ENCODE results near the gene MGAT4B. TPM values are rescaled to one million over a fixed set of nuclear protein-coding genes. Genes with fewer than 3 reads are reported as not detected.

The MGAT4B gene
- total RNA-seq, 1 experiment from 2014 or later = 148 TPM

DNA sequence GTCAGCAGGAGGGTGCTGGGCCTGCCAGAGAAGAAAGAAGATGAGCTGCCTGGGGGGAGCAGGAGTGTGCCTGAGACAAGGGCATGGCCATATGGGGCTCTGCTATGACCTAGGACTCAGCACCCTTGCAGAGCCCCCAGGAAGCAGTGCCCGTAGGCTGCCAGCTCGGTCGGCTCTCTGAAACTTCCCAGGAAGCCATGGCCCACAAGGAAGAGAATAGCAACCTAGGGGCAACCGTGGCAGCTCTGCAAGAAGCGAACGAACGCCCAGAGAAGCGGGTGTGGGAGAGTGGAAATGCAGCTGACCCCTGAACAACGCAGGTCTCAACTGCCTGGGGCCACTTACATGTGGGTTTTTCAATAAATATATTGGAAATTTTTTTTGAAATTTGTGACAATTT, 23.5 kb downstream of the MGAT4B start:
- POLR2A ChIA-PET = no interaction called here
- Histone ChIP-seq H3K36me3 (ENCODE audit: control insufficient read depth in 1 of 2, insufficient read depth in 2 of 2, low read length in 2 of 2) (no peaks in the 10 kb centered on the region), H3K27ac (ENCODE audit: low read depth, low read length) (no peak overlapping the region), H3K9ac (ENCODE audit: low read length) (no peak overlapping the region), H3K4me1 (ENCODE audit: control insufficient read depth in 1 of 2, insufficient read depth in 2 of 2, low read length in 2 of 2) (no peaks in the 10 kb centered on the region), H3K9me3 (ENCODE audit: control insufficient read depth in 1 of 2, insufficient read depth in 1 of 2, low read depth in 1 of 2, low read length in 2 of 2) (no peaks in the 10 kb centered on the region), H3K9me2 (ENCODE audit: insufficient read depth) (no peaks in the 10 kb centered on the region), H3K4me3 (replicated peaks in 1 of 2; ENCODE audit: low read depth in 1 of 2, low read length in 2 of 2) (no peak overlapping the region), H2AFZ (ENCODE audit: low read depth, low read length, poor library complexity, severe bottlenecking) (no peak overlapping the region), H3K4me2 (ENCODE audit: low read length) (no peak overlapping the region), H4K20me1 (ENCODE audit: insufficient read depth) (no peaks in the 10 kb centered on the region; the same call in 1 of the 2 replicates), H3K79me2 (ENCODE audit: insufficient read depth, low read length) (no peaks in the 10 kb centered on the region), H3K27me3 (ENCODE audit: insufficient read depth, low read length) (no peaks in the 10 kb centered on the region)
- intact Hi-C loops (cut with micrococcal nuclease) = no loop called here
- no TSS peak for BruUV-seq (replicated peaks)
- ATAC-seq (no peak), DNase-seq (ENCODE audit: low read depth, low spot score) (no peak)
- CTCF ChIA-PET = no interaction called here
- TF ChIP-seq SP1 (IDR thresholded peaks at IDR 0.05; ENCODE audit: low read depth) (no peak), ELF1 (IDR thresholded peaks at IDR 0.05; ENCODE audit: borderline replicate concordance, low read depth) (no peak), SRF (IDR thresholded peaks at IDR 0.05; ENCODE audit: low read depth) (no peak), EZH2phosphoT487 (IDR thresholded peaks at IDR 0.05; ENCODE audit: borderline replicate concordance) (no peak), FOSL1 (IDR thresholded peaks at IDR 0.05; ENCODE audit: low read depth) (no peak)
- TF ChIP-seq, protein P1, sequence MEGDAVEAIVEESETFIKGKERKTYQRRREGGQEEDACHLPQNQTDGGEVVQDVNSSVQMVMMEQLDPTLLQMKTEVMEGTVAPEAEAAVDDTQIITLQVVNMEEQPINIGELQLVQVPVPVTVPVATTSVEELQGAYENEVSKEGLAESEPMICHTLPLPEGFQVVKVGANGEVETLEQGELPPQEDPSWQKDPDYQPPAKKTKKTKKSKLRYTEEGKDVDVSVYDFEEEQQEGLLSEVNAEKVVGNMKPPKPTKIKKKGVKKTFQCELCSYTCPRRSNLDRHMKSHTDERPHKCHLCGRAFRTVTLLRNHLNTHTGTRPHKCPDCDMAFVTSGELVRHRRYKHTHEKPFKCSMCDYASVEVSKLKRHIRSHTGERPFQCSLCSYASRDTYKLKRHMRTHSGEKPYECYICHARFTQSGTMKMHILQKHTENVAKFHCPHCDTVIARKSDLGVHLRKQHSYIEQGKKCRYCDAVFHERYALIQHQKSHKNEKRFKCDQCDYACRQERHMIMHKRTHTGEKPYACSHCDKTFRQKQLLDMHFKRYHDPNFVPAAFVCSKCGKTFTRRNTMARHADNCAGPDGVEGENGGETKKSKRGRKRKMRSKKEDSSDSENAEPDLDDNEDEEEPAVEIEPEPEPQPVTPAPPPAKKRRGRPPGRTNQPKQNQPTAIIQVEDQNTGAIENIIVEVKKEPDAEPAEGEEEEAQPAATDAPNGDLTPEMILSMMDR (IDR thresholded peaks at IDR 0.05 in 2 of 3, conservative IDR thresholded peaks at IDR 0.05 in 1 of 3; ENCODE audit: borderline replicate concordance in 1 of 3, insufficient read depth in 1 of 3, low read depth in 2 of 3, low read length in 2 of 3) = no peak
- TF ChIP-seq, protein P2, sequence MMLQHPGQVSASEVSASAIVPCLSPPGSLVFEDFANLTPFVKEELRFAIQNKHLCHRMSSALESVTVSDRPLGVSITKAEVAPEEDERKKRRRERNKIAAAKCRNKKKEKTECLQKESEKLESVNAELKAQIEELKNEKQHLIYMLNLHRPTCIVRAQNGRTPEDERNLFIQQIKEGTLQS (IDR thresholded peaks at IDR 0.05) = no peak
- TF ChIP-seq, protein P3, sequence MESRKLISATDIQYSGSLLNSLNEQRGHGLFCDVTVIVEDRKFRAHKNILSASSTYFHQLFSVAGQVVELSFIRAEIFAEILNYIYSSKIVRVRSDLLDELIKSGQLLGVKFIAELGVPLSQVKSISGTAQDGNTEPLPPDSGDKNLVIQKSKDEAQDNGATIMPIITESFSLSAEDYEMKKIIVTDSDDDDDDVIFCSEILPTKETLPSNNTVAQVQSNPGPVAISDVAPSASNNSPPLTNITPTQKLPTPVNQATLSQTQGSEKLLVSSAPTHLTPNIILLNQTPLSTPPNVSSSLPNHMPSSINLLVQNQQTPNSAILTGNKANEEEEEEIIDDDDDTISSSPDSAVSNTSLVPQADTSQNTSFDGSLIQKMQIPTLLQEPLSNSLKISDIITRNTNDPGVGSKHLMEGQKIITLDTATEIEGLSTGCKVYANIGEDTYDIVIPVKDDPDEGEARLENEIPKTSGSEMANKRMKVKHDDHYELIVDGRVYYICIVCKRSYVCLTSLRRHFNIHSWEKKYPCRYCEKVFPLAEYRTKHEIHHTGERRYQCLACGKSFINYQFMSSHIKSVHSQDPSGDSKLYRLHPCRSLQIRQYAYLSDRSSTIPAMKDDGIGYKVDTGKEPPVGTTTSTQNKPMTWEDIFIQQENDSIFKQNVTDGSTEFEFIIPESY (IDR thresholded peaks at IDR 0.05; ENCODE audit: extremely low read depth, insufficient replicate concordance, low read length) = no peak
- RAD21 ChIA-PET (ENCODE audit: low non-redundant PET in 1 of 2, low total read pairs in 2 of 2, uncharacterized antibody in 2 of 2, unreplicated experiment in 2 of 2) = no interaction called here

Data from HCT116 (cell line).